GM04504 (cell line): ENCODE results near the gene KLHDC9.
A peak's percentile ranks its signal among the peaks of the same experiment; 100 is the strongest.

Experiments
- DNase-seq: peaks from one replicate; pipeline ENCODE4 v3.0.0-alpha.2; 2012; ENCODE audit warnings: low read depth

KLHDC9 gene

GRCh38 chr1:161132410-161133219 is 34.5 kb downstream of the KLHDC9 start, which contains the start of gene DEDD:
Gene DEDD (minus strand): TSS chr1:161132667. CDS start chr1:161124462, 8,205 bp downstream.
- DNase-seq: peak; percentile 92

- DNase-seq: no peak
Observed at GRCh38 chr1:161133220-161133740, 35.1 kb downstream of the KLHDC9 start.

GRCh38 chr1:161137881-161138280 is 39.7 kb downstream of the KLHDC9 start:
- no peak for DNase-seq

- DNase-seq: no peak
Observed at GRCh38 chr1:161138431-161138830, 40.3 kb downstream of the KLHDC9 start.

- no peak for DNase-seq
Observed at GRCh38 chr1:161139766-161140165, 41.6 kb downstream of the KLHDC9 start.

- no peak for DNase-seq
Observed at GRCh38 chr1:161140755-161141400, 42.7 kb downstream of the KLHDC9 start.

GRCh38 chr1:161145832-161146231 is 47.7 kb downstream of the KLHDC9 start:
- no peak for DNase-seq
